HG02870 (cell line): ENCODE data around the gene PIK3R3.

Experiments used
- ATAC-seq: cut with Tn5 transposase; IDR thresholded peaks from one replicate; pipeline ENCODE4 v1.9.1; 2021; ENCODE audit warnings: mild to moderate bottlenecking, moderate library complexity; ENCODE audit not compliant: unreplicated experiment

PIK3R3 gene

DNA sequence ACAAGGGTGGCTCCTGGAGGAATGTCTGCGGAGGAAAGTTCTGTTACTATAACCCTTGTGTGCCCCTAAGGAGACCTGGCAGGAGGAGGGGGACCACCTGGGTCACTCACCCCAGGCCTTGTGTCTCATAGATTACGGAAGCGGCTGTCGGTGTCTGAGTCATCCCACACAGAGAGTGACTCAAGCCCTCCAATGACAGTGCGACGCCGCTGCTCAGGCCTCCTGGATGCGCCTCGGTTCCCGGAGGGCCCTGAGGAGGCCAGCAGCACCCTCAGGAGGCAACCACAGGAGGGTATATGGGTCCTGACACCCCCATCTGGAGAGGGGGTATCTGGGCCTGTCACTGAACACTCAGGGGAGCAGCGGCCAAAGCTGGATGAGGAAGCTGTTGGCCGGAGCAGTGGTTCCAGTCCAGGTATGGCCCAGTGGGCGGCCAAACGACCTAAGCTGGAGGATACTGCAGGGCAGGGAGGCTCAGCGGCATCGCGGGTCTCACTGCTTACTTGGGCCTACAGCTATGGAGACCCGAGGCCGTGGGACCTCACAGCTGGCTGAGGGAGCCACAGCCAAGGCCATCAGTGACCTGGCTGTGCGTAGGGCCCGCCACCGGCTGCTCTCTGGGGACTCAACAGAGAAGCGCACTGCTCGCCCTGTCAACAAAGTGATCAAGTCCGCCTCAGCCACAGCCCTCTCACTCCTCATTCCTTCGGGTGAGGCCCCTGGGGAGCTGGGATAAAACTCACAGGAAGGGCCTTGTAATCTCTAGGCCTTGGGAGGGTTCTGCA is 101.4 kb downstream of the PIK3R3 start:
- no peak for ATAC-seq

DNA sequence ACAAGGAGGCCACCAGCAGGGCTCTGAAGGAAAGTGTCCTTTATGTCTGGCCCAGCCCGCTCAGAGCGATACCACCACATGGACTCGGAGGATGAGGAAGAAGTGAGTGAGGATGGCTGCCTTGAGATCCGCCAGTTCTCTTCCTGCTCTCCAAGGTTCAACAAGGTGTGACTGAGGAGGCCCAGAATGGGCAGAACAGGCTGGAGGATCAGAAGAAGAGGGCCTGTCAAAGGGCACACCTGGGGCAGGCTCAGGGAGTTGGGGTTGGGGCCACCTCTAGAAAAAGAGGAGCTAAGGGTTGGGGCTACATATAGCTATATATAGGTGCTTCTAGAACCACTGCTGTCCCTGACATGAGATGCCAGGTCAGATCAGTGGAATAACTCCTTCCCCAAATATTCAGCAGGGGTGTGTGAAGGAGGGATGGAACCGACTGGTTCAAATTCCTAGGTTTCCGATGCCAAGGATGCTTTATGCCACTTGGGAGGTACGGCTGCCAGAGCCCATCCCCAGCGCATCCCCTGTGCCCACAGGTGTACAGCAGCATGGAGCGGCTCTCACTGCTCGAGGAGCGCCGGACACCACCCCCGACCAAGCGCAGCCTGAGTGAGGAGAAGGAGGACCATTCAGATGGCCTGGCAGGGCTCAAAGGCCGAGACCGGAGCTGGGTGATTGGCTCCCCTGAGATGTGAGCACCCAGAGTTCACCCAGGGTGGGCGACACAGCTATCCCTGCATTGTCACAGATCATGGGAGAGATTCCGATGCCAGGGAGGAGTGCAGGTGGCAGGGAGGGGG is 102.2 kb downstream of the PIK3R3 start:
- ATAC-seq: no peak

DNA sequence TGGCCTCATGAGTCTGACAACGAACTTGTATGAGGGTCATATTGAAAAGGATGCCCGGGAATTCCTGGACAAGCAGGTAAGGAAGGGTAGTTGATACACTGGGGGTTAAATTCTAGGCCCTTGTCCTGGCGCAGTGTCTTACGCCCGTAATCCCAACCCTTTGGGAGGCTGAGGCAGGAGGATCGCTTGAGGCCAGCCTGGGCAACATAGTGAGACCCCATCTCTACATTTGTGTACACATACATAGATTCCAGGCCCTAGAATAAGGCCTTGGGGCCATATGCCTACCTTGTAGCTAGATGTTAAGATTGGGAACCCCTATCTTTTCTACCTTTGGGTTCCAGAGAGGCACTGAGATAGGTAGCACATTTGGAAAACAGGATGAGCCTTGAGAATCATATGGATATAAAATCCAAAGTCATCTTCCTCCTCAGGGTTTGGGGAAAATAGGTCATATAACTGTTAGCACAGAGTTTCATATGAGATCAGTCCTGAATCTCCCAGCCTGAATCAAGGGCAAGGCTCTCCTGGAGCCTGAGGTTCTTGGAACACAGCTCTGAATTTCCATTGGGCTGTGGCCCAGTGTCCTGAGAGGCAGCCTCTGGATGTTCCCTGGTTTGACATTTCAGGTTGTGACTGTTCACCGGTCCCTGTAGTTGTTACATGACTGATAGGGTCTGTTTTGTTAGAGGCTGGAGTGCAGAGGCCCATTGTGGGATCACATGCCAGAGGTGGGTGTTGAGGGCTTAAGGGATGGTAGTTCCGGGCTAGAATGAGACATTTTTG is 104.4 kb downstream of the PIK3R3 start:
- no peak for ATAC-seq

DNA sequence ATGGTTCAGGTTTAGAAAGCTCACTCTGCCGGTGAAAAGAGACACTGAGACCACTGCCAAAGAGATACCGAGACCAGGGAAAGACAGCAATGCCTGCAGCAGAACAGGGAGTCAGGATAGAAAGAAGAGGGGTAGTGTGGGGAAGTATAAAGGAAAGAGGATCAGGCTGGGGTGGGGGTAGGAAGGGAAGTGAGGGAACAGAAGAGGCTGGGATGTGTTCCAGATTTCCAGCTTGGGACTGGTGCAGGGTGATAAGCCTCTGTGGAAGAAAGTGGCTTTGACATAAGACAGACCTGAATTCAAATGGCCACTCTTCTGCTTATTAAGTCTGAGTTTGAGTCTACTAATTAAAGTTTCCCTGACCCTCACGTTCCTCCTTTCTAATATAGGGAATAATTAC is 105.9 kb downstream of the PIK3R3 start:
- no peak for ATAC-seq

DNA sequence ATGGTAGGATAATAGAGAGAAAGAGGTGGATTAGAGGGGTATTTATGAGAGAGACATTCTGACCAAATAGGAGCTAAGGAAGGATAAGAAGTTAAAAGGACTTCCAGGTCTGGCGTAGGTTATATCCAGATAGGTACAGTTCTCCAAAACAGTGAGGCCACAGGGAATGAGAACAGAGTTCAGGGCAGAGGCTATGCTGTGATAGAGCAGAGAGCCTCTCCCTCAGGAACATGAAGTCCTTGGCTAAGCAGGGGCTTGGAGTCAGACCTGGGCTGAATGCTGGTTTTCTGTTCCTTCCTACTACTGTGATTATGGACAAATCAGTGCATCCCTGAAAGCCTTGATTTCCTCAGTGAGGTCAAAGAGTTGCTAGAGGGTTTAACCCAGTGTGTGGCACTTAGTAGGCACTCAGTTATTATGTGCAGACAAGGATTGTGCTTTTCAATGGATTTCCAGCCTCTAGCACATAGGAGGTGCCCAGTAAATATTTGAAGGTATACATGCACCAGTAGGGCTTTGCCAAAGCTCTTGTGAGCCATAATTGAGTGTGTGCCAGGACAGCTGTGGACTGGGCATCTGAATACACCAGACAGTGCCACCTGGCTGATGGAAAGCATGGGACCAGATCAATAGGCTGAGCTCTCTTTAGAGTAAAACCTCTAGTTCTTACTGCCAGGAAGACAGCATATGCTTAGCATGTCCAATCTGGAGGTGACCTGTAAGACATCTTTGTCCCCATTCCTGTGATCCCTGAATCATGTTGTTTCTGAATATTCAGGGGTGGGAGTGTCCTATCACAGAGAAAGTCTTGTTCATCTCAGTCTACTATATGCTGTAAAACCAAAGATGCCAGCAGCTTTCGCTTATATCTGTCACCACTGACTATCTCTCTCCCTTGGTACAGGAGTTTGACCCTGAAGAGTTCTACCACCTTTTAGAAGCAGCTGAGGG is 111.1 kb downstream of the PIK3R3 start:
- ATAC-seq: no peak

DNA sequence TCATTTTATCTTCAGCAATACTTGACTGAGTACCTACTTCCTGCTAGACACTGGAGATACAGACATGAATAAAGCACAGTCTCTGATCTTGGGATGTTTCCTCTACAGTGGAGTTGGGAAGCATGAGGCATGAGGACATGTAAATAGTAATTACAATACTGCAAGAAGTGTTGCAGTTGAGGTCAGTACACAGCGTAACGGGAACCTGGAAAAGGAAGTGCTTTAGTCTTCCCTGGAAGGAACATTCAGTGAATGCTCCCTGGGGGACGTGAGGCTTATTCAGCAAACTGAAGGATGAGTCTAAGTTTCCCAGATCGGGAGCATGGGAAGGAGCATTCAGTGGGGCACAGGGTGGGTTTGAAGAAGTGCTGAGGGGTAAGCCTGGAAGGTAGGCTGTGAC is 112.4 kb downstream of the PIK3R3 start:
- ATAC-seq: no peak

DNA sequence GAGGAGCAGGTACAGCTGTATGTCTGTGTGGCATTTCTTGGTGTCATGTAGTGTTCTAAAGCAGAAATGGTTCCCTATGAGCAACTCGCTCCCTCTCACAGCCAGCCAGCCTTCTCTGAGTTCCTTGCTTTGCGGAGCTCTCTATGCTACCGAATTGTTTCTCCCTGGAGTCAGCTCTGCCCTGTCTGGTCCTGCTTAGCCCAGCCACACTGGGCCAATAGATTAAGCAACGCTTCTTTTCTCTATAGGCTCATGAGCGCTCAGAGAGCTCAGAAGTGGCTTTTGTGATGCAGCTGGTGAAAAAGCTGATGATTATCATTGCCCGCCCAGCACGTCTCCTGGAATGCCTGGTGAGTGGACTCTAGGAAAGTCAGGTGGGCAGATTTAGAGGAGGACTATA is 113.1 kb downstream of the PIK3R3 start:
- ATAC-seq: no peak

DNA sequence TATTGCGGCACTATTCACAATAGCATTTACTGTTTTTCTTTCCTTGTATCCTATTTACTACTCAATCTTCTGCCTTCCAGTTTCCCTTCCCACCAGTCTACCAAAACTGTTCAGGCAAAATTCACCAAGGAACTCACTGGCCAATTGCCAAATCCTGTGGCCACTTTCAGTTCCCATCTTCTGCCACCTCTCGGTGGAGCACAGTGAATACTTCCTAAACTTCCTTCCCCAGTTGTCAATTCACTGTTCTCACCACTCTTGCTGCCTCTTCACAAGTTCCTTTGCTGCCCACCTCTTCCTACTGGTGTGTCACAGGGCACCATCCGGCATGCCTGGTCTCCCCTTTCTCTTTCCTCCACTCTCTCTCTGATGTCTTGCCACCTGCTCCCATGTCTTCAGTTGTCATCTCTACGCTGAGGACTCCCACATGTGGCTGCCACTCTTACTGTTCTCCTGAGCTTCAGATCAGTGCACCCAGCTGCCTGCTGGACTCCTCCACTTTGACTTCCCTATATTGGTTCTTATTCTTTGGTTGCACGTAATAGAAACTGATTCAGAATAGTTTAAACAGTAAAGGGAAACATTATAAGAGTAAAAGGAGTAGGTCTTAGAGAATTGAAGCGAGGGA is 114.4 kb downstream of the PIK3R3 start:
- no peak for ATAC-seq

DNA sequence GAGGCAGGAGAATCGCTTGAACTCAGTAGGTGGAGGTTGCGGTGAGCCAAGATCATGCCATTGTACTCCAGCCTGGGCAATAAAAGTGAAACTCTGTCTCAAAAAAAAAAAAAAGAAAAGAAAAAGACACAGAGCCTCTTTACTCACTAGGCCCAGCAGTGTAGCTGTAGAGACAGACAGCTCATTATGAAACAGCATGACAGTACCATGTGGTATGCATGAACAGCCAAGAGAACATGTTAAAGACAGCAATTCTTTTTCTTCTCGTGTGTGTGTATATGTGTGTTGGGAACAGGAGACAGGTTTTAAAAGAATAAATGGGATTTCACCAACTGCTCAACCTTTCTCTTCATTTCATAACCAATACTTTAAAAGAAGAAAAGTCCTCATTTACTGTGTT is 118.8 kb downstream of the PIK3R3 start:
- ATAC-seq: no peak

DNA sequence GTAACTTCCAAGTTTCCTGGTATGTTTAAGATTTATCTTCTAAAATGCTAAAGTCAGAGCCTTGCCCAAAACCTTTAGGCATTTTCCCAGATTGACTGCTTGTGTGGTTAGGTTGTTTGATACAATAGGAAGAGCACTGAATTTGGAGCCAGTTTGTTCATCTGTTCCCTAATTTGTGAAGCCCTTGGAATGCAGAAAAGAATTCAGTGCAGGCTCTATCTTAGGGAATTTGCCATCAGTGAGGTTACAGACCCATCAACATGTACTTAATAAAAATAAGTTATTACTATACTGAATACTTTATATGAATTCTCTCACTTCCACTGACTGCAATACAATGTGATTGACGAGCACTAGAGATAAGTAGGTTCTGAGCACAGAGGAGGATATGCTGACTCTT is 120.2 kb downstream of the PIK3R3 start:
- no peak for ATAC-seq

DNA sequence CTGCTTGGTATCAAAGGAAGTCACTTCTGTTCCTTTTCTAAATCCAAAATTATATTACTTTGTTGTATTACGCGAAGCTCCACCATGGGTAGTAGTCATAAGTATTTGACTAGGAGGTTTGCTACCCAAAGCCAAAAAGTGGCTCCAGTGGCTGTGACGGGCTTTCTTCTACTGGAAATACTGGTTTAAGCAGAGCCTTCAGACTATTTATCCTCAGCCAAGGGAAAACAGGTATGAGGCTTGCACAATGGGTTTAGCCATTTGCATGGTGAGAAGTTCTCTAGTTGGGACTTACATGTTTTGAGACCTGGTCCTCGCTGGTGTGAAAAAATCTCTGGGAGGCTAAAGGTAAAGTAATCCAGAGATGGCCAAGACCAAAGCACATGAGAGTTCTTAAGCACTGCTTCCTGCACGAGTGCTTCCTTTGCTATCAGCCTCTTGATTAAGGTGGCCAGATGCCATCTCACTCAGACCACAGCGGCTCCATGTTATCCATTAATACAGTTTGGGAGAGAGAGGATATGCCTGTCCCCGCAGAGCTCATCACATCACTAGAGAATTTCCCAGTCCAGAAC is 121.2 kb downstream of the PIK3R3 start:
- ATAC-seq: no peak

DNA sequence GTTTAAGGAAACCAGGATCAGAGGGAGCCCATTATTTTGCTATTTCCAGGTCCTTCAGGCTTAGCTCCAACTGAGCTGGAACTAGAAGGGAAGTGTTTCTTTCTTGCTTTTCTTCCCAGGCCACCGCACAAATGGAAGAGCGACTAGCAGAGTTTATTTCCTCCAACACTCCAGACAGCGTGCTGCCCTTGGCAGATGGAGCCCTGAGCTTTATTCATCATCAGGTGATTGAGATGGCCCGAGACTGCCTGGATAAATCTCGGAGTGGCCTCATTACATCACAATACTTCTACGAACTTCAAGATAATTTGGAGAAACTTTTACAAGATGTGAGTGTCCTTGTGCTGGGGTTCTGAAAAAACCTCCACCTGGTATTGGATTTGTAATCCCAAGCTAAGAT is 121.8 kb downstream of the PIK3R3 start:
- ATAC-seq: no peak

DNA sequence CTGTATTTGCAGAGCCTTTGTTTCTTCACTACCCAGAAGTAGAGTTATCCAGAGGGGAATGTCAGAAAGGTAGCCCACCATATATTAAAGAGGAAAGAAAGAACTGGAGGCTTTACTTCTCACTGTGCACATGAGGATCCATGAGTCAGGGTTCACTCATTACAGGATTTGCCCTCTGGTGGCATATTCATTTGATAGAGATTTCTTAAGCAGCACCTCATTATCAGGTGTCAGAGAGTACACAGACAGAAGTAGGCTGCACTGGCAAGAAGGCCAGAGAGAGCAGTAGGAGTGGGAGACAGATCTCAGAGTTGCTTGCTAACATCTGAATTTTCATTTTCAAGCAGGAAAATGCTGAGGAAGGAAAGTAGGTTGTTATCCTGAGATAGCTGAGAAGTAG is 123.8 kb downstream of the PIK3R3 start:
- ATAC-seq: no peak

DNA sequence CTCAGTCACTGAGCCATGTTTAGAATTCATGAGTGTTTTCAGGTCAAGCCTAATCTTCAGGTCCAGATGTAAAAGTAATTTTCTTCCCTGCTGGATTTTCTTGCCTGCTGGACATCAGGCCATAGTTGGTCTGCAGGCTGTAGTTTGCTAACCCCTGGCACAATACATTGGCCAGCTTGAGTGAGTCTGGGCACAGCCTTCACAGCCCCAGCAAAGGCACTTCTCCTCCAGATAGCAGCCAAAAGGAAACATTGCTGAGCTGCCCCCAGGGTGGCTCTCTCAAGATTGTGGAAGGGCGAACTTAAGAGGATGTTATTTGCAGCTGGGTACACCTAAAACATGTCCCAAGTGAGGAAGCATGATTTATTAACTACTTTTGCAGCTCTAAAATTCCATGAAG is 126.8 kb downstream of the PIK3R3 start:
- ATAC-seq: no peak

DNA sequence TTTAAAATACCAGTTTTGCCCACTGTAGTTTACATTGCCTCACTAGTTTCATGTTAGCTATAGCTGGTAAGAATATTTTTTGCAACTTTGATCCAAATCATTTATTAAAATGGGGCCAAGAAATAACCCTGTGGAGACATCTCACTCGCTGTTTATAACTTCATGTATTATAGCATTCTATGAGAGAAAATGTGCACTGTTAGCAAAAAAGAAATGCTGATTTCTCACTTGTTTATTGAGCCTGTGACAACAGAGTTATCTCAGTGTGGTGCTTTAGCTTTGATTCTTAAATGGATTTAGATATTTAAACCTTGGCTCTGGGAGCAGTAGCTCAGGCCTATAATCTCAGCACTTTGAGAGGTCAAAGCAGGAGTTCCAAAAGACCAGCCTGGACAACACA is 127.9 kb downstream of the PIK3R3 start:
- ATAC-seq: no peak

DNA sequence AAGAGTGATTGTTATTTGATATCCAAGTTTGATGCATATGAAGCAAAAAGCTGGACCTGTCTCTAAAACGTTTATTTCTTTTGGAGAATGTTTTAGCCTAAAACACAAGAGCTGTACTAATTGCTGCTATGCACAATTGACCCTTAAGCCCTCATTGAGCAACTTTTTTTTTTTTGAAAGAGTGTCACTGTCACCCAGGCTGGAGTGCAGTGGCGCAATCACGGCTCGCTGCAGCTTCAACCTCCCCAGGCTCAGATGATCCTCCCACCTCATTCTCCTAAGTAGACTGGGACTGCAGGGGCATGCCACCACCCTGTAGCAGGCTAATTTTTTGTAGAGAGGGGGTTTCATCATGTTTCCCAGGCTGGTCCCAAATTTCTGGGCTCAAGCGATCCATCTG is 129.1 kb downstream of the PIK3R3 start:
- no peak for ATAC-seq

DNA sequence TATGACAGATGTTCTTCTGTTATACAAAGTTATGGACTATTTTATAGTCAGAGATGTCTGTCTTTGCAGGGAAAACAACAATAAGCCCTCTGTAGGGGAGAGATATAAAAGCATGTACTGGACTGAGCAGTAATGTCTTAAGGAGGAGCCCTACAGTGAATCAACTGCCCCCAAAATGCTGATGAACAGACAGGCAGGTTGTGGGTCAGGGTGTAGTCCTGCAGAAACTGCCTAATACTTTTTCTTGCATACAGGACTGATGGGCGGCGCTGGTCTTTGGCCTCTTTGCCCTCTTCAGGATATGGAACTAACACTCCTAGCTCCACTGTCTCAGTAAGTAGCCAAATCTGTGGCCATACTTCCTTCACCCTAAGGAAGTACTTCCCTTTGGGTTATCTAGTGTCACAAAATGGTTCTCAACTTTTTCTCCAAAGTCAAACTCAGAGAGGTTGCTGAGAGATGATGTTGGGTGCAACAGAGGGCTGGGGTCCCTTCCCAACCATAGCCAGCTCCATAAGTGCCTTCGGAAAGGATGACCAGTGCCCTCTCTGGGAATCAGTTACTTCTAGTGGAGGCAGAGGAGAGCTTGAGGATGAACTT is 129.8 kb downstream of the PIK3R3 start:
- ATAC-seq: no peak

DNA sequence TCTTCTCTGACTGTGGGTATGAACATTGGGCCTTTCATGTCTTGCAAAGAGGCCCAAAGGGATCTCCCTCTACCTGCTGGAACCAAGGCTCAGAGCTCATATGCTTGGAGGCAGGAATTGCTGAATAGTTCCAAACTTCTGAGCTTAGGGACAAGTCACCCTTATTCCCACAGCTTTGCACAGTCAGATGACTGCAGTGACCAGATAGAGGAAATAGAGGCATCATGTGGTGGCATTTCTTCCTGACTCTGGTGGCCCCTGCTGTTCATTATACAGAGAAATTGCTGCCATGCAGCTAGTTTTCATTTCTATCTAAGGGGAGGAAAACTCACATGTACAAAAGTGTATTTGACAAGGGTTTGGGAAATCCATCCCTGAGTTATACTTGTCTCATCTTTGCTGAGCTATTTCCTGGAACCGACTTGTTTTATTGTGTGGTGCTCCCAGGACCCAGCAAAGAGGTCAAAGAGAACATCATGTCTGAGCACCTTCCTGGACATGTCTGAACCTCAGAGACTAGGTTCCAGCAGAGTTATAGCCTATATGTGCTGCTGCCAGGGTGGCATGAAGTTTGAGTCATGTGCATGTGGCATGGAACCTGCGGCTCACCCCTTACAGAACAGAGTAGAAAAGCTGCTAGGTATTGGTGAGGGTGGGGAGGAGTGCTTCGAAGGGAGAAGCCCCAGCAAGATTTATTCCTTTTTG is 131.2 kb downstream of the PIK3R3 start:
- ATAC-seq: no peak

DNA sequence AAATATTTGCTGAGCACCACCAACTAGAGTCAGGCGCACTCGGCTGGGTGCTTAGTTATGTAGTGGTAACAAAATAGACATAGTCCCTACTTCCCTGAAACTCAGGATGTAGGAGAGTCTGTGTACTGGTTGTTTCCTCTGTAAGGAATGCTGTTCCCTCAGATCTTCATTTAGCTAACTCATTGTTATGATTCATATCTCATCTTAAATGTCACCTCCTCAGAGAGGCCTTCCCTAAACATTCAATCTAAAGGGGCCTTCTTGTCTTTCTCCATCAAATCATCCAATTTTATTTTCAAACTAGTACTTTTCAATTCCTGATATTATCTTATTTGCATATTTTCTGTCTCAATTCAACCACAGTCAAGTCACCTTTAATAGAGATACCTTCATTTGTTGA is 132.9 kb downstream of the PIK3R3 start:
- no peak for ATAC-seq
